Measurements from ENCODE around the gene SELENOO. TPM values are rescaled to one million over a fixed set of nuclear protein-coding genes. Genes with fewer than 3 reads are reported as not detected.

The SELENOO gene
- total RNA-seq, 1 donor from 2014 or later = 25.0 TPM

- peaks cover 11% of the 10 kb centered on the region for H3K4me1 Mint-ChIP-seq (ENCODE audit: unreplicated experiment)
- H3K27me3 Mint-ChIP-seq (ENCODE audit: unreplicated experiment) = no peaks in the 10 kb centered on the region
- DNase-seq (ENCODE audit: extremely low spot score, unreplicated experiment) = no peak
- H3K36me3 Mint-ChIP-seq (ENCODE audit: unreplicated experiment) = no peaks in the 10 kb centered on the region
- H3K4me3 Mint-ChIP-seq (ENCODE audit: unreplicated experiment) = no peak overlapping the region
- no peak overlapping the region for H3K27ac Mint-ChIP-seq (ENCODE audit: unreplicated experiment)
- TF ChIP-seq CTCF (IDR thresholded peaks at IDR 0.05) = no peak
- H3K9me3 Mint-ChIP-seq (ENCODE audit: unreplicated experiment) = no peaks in the 10 kb centered on the region
Measured at GRCh38 chr22:50196256-50196655, 4.6 kb upstream of the SELENOO start.

GRCh38 chr22:50197000-50197800 lies 3.6 kb upstream of the SELENOO start:
- peaks cover 12% of the 10 kb centered on the region for H3K4me1 Mint-ChIP-seq (ENCODE audit: unreplicated experiment)
- no peak overlapping the region for H3K27ac Mint-ChIP-seq (ENCODE audit: unreplicated experiment)
- H3K4me3 Mint-ChIP-seq (ENCODE audit: unreplicated experiment) = no peak overlapping the region
- H3K27me3 Mint-ChIP-seq (ENCODE audit: unreplicated experiment) = no peaks in the 10 kb centered on the region
- no peak for TF ChIP-seq CTCF (IDR thresholded peaks at IDR 0.05)
- no peaks in the 10 kb centered on the region for H3K36me3 Mint-ChIP-seq (ENCODE audit: unreplicated experiment)
- DNase-seq (ENCODE audit: extremely low spot score, unreplicated experiment) = no peak
- no peaks in the 10 kb centered on the region for H3K9me3 Mint-ChIP-seq (ENCODE audit: unreplicated experiment)

- no peak for TF ChIP-seq CTCF (IDR thresholded peaks at IDR 0.05)
- H3K4me1 Mint-ChIP-seq (ENCODE audit: unreplicated experiment) = peaks cover 15% of the 10 kb centered on the region
- no peaks in the 10 kb centered on the region for H3K27me3 Mint-ChIP-seq (ENCODE audit: unreplicated experiment)
- H3K9me3 Mint-ChIP-seq (ENCODE audit: unreplicated experiment) = no peaks in the 10 kb centered on the region
- no peak for DNase-seq (ENCODE audit: extremely low spot score, unreplicated experiment)
- H3K27ac Mint-ChIP-seq (ENCODE audit: unreplicated experiment) = no peak overlapping the region
- no peaks in the 10 kb centered on the region for H3K36me3 Mint-ChIP-seq (ENCODE audit: unreplicated experiment)
- H3K4me3 Mint-ChIP-seq (ENCODE audit: unreplicated experiment) = no peak overlapping the region
Measured at GRCh38 chr22:50197856-50198623, 2.8 kb upstream of the SELENOO start.

GRCh38 chr22:50198624-50199017 lies 2.2 kb upstream of the SELENOO start:
- H3K27ac Mint-ChIP-seq (ENCODE audit: unreplicated experiment) = no peak overlapping the region
- DNase-seq (ENCODE audit: extremely low spot score, unreplicated experiment) = no peak
- H3K9me3 Mint-ChIP-seq (ENCODE audit: unreplicated experiment) = no peaks in the 10 kb centered on the region
- peaks cover 15% of the 10 kb centered on the region for H3K4me1 Mint-ChIP-seq (ENCODE audit: unreplicated experiment)
- no peaks in the 10 kb centered on the region for H3K27me3 Mint-ChIP-seq (ENCODE audit: unreplicated experiment)
- H3K36me3 Mint-ChIP-seq (ENCODE audit: unreplicated experiment) = peaks cover 6% of the 10 kb centered on the region
- TF ChIP-seq CTCF (IDR thresholded peaks at IDR 0.05) = no peak
- no peak overlapping the region for H3K4me3 Mint-ChIP-seq (ENCODE audit: unreplicated experiment)

GRCh38 chr22:50199251-50199721 lies 1.5 kb upstream of the SELENOO start:
- DNase-seq (ENCODE audit: extremely low spot score, unreplicated experiment) = no peak
- no peaks in the 10 kb centered on the region for H3K27me3 Mint-ChIP-seq (ENCODE audit: unreplicated experiment)
- peaks cover 15% of the 10 kb centered on the region for H3K4me1 Mint-ChIP-seq (ENCODE audit: unreplicated experiment)
- TF ChIP-seq CTCF (IDR thresholded peaks at IDR 0.05) = no peak
- no peaks in the 10 kb centered on the region for H3K9me3 Mint-ChIP-seq (ENCODE audit: unreplicated experiment)
- peak overlapping the region; percentile 66 for H3K4me3 Mint-ChIP-seq (ENCODE audit: unreplicated experiment)
- no peak overlapping the region for H3K27ac Mint-ChIP-seq (ENCODE audit: unreplicated experiment)
- peaks cover 10% of the 10 kb centered on the region for H3K36me3 Mint-ChIP-seq (ENCODE audit: unreplicated experiment)
